Activated gamma-delta T cell treated with anti-CD3 and anti-CD28 coated beads, Interleukin-2, amount 50 U/mL, for 16 hours (primary cell): ENCODE results near the gene GABRR3.

ENCODE experiments used
- DNase-seq: peaks from one replicate; pipeline ENCODE4 v3.0.0-alpha.2; 2020; ENCODE audit warnings: low read depth

GABRR3 gene

DNA sequence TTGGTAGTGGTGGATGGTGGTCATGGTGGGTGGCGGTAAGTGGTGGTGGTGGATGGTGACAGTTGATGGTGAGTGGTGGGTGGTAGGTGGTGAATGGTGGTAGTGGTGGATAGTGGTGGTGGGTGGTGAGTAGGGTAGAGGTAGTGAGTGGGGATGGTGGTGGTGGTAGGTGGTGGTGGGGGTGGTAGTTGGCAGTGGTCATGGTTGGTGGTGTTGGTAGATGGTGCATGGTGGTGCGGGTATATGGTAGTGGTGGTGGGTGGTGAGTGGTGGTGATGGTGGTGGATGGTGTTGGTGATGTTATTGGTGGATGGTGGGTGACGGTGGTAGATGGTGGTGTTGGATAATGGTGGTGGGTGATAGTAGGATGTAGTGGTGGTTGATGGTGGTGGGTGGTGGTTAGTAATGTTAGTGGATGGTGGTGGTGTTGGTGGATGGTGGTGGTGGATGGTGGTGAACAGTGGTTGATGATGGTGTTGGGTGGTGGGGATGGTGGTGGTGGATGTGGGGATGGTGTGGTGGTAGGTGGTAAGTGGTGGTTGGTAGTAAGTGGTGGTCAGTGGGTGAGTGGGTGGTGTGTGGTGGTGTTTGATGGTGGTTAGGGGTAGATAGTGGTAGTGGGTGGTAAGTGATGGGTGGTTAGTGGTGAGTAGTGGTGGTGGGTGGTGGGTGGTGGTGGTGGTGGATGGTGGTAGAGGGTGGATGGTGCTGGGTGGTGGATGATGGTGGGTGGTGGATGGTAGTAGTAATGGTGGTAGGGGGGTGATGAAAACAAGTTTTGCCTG is 46.1 kb downstream of the GABRR3 start:
- DNase-seq = no peak

DNA sequence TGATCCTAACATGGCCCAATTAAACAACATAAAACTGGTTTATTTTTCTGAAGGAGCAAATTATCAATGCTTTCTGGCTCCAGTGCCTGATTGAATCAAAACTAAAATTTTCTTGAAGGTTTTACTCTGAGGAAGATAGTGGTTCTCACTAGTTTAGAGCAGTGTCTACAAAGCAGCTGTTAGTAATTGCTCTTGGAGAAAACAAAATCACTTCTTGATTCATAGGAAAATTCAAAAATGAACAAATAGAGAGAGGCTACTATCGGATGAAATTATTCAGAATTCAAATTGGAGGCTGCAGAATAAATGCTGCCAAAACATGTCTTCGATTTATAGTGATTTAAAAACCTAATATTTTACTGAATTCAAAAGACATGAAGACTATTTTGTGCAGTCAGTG is 47.8 kb downstream of the GABRR3 start:
- no peak for DNase-seq

DNA sequence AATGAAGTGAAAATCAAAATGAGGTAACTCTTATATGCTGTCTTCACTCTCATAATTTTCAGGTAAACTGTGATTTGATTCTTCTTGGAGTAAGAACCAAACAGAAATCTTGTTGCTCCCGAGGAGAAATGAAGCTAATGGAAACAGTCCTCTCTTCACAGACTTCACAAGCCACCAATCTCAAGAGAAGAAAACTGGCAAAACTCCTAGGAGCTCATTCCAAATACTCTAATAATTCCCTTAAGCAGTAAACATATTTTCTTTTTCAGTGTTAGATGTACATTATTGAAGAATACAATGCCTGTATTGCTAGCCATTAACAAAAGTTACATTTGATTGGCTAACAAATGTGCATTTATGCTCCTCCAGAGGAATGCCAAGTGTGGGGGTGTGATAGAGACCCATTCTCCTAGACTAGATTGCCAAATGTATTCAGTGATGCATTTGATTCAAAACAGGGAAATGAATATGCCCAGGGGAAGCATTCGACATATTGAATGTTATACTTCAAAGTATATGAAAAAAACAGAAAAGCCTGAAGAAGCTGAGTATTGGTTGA is 51.1 kb downstream of the GABRR3 start:
- no peak for DNase-seq

DNA sequence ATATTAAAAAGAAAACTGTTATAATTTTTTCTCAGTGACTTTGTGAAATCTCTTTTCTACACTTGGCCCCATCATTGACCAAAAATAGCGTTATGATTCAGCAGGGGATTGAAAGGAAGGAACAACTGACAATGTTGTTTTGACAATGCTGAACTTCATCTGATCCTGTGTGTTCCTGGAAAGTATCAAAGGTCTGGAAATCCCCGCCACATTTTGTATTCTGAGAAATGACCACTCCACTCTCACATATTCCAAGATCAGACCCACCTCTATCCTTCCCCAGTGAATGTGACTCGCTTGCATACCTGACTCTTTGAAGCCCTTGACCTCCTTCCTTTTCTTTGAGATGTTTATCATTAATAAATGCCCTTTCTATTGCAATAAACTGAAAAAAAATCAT is 53.2 kb downstream of the GABRR3 start:
- DNase-seq = no peak

DNA sequence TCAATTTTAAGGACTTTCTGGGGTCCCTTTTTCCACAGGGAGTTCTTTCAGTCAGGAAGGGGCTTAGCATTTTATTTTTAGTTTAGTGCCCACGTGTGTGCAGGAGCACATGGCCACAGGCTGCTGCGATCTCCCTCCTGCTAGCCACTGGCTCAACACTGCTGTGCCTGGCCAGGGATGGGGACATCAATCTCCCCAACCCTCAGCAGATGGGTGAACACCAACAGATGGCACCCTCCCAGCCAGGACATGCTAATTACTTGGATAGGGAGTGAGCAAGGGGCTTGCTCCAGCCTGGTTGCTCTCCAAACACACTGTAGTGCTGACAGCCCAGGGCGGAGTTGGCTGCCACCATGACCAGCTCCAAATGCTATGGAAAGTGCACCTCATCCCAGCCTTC is 55.5 kb downstream of the GABRR3 start:
- no peak for DNase-seq

DNA sequence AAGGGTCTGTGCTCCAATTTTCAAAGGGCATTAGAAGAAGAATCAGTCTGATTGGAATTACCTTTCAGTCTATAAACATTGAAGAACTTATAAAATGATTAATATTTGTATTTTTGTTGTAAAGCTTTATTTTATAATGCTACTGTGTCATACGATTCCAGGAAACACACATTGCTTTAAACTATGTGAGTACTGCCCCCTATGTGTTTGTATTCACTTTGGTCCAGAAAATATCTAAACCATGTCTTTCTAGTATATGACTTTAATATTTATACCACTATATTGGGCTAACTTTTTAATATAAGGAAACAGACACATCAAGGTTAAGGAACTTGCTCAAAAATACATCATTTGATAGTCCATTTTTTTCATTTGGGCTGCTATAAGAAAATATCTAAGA is 59.6 kb downstream of the GABRR3 start:
- DNase-seq = no peak

DNA sequence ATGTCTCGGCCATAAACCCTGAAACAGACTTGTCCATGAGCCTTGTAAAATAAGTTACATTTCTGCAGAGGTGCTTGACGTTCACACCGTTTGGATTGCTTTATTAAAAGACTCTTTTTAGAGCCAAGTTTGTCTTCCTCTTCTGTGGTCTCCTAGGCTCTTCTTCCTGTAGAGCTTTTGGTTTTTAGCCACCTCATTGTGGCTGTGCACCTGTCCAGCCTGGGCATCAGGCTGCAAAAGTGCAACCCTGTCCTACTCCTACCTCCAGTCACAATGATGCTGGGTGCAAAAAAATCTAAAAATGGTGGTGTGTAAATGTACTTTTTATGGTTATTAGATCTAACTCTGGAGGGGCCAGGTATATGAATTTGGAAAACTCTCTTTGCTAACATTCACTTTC is 60.1 kb downstream of the GABRR3 start:
- DNase-seq = no peak

DNA sequence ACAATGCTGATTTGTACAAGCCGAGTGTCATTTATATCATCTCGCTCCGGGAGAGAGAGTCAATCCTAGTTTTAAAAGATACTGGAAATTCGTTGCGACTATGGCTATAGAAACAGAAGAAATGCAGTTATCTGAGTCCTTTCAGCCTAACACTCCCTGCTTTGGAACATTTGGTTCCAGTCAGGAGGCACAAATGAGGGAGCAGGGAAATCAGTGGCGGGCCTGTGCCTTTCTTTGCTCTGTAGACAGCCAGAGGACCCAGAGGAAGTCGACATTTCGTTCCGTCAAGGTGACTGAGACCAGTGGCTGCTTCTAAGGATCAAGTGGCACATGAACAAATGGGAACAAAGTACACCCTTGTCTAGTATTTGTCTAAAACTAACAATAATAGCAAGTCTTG is 62.1 kb downstream of the GABRR3 start:
- DNase-seq = no peak

DNA sequence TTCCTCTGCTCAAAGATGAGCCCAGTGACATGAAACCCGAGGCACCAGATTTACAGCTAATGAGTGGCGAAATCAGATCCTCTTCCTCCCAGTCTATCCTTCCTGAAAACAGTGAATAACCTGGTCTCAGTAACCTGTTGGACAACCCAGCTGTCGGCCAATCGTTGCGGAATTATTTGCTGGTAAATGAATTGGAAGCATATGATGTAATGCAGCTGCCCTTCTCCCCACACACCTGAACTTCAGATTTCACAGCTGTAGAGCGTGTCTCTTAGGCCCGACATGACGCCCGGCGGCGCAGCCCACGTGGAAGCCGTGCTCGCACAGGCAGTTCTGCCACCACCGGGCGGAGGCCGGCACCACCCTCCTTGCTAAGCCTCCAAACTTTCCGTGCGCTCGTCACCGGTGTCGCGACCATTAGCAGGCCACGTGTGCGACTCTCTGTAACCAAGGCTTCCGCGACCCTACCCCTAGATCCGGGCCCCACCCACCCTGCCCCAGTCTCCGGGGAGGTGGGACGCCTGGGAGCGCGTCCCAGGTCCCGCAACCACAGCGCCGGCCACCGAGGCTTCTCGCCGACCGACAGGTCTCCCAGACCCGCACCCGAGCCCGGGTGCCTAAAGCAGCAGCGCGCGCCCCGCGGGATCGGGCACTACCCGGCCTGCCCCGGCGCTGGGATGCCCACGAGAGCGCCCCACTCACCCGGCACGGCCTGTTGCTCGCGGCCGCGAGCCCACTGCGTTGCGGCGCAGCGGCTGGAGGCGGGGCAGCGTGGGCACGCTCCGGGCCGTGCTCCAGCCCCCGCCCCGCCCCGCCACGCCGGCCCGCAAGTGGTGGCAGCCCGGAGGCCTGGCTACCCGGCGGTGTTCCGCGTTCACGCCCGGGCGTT is 63.2 kb downstream of the GABRR3 start, which contains the start of gene RIOX2:
Gene RIOX2 (minus strand): TSS at position 753 of the 889 bp plus-strand sequence. CDS start 4,838 bp downstream, outside the sequence.
- DNase-seq = peak; percentile 63

DNA sequence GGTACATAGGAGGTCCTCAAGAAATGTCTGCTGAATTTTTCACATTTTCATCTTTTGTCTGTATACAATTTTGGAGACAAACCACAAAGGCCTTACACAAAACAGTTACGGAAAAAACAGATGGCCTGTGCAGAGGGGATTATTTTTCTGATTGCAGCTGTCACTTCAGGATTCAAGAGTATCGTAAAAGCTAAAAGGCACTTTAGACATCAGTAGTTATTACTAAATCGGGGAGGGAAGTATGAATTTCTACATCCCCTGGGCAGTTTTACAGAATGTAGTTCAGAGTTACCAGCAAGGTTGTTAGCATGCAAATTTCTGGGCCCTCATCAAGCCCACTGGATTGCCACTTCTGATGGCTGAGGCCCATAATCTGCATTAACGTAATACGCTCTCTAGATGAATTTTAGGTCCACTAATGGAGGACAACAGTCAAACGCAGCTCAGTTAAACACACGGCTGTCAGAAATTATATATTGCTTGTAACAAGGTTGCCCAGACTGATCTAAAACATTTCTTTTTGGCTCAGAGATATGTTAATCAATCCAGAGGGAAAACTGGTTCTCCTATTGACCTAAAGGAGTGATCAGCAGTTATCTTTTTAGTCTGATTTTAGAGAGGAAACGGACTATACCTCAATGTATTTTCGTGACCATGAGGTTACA is 64.0 kb downstream of the GABRR3 start:
- no peak for DNase-seq

DNA sequence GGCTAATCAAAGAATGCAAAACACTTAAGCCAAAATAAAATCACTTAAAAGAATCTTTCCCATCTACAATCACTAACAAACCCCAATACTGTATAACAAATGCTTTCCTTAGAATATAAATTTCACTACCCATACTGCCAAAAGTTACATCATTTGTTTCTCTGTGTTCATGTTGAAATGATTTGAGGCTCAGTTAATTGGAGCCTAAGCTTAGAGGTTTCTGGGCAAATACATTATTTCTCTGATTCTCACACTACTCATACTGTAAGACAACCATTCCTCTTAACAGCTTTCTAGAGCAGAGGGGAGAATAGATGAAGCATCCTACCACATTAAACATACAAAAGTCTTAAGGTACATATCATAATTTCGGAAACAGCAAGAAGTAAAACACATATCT is 65.0 kb downstream of the GABRR3 start:
- DNase-seq = no peak

DNA sequence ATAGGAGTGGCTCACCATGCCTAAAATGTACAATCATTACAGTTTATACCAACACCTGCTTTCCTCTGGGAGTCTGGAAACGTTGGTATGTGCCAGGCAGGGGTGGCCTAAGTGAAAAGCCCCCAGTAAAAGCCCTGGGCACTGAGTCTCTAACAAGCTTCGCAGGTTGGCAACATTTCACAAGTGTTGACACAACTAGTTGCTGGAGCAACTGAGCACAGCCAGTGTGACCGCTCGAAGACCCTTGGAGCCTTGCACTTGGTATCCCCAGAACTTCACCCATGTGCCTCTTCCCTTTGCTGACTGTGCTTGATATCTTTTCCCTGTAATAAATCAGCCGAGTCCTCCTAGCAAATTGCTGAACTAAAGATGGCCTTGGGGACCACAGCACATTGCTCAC is 65.6 kb downstream of the GABRR3 start:
- no peak for DNase-seq

DNA sequence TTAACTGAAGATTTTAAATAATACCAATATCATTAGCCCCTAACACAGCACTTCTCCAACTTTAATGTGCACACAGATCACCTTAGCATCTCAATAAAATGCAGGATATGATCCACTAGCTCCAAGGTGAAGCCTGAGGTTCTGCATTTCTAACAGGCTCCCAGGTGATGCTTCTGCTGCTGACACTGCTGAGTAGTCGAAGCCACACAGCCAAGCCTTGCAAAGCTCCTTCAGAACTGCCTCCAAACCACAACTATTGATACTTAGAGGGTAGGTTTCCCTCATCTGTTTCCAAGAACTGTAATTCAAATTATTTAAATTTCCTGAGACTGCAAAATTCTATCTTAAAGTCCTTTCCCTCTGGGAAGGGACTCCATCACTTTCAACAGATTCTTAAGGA is 66.7 kb downstream of the GABRR3 start:
- no peak for DNase-seq

DNA sequence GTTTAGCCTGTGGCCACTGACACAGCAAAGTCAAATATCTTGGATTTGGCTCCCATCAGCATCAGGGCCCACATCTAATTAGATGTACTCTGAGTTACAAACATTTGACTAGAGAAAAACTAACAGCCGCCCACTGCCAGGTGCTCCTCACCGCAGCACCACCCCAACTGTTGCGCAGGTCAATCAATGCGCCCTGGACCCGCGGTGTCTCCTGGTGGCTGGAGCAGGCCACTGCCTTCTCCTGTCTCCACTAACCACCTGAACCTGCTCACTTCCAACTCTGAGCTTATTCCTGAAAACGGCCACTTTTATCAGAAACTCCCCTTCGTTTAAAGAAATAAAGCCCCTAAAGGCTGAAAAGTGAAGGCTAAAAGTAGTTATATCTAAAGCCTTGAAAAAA is 67.1 kb downstream of the GABRR3 start:
- no peak for DNase-seq

DNA sequence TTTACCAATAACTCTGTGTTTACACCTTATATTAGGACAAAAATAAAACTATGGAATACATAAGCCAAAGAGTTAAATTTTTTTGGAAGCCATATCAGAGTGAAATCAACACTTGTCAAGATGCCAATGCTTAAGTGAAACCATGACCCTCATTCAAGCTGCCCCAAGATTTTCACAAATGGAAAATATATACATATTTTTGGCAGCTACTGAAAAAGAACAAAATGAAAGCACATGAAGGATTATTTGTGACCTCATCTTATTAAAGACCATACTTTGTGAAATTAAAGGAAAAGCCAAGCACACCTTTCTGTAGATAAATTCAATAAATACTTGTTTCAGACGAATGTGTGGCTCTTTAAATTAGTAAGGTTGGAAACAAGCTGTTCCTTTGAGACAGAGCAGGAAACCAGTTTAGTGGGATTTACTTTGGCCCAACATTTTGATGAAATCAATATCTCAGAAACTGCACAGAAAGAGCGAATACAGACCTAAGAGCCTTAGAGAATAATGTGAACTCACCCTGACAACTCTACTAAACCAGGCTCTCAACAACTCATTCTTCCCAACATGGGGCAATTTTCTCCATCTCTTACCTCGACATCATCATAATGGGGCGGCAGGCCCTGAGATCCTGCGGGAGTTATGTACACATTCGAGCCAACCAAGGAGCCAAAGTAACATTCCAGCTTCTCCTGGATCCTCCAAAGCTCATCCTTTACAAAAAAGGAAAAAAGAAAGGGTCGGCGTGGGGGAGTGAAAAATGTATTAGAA is 73.9 kb downstream of the GABRR3 start:
- no peak for DNase-seq

DNA sequence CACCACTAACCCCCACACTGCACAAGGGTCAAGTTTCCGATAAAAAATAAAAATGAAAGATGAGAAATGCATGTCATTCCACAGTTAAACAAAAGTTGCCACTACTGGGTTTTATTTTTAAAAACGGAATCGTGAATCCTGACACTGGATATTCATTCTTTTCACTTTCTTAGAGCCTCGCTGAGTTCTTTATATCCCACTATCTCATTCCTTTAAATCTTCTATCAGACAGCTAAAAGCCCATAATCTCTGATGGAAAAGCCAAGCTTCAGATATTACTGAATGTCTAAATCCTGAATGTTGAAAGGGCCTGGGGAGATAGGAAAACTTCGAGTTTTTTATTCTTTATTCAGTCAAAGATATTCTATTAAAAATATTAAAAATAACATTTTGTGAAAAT is 74.6 kb downstream of the GABRR3 start:
- no peak for DNase-seq

DNA sequence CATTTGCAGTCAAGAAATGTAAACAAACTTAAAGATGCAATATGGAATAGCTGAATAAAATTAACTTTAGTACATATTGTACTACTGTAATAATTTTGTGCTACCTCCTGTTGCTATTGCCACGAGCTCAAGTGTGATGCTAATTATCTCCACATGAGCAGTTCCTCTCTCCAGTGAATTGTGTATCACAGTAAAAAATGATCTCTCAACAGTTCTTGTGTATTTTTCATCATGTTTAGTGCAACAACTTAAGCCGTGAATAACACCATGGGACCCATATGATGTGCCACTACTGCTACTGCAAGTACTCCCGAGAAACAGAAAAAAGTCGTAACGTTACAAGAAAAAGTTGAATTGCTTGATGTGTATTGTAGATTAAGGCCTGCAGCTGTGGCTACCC is 75.2 kb downstream of the GABRR3 start:
- no peak for DNase-seq

DNA sequence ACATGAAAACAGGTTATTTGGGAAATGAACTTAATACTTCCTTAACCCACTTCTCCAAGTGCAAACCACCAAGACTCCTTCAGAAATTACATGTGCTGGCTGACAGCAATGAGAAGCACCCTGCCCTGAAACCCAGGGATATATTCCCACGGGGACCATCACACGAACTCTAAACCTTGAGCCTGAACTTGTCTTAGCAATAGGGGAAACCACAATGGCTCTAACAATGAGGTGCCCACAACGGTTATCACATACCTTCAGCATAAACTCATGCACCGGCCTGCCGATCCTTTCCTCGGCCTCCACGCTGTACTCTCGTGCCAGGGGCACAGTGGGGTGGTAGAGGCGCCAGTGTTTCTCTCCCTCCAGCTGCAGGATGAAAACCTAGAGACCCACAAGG is 76.3 kb downstream of the GABRR3 start:
- no peak for DNase-seq

DNA sequence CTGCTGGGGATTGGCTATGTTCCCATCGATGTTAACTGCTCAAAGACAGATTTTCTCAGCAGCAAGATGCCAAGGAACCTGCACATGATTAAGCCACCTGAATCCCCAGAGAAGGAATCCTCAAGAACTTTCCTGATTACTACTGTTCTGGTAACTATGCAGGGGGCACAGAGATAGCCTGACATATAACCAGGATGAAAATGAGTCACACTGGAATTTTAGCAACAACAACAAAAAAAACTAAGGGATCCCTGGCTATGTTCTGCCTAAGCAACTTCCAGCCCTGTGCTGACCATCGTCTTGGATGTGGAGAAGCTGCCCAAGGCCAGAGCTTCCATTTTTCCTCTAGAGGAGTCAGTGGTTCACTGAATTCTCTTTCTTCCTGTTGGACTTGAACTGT is 76.7 kb downstream of the GABRR3 start:
- DNase-seq = no peak

DNA sequence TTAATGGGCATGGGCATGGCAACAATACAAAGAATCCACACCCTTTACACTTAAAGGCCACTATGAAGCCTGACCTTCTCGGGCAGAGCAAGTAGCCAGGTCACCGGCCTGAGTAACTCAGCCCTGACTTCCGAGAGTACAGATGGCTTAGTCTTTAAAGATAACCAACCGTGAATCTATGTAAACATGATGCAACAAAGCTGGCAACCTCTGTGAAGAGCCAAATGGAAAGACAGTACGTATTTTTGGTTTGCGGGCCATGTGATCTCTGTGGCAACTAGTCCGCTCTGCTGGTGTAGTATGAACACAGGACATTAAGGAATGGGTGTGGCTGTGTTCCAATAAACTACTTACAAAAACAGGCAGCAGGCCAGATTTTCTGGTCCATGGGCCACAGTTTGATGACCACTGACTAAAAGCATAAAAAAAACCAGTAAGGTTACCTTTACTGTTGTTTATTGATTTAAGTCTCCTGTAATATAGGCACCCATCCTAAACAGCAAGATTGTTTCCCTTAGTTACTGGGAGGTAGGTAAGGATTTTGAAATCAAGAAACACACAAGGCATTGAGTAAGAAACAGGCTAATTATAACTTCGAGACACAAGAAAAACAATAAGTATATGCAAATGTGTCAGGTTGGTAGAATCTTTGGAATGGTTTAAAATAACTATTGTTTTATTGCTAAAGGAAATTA is 77.4 kb downstream of the GABRR3 start:
- DNase-seq = no peak

DNA sequence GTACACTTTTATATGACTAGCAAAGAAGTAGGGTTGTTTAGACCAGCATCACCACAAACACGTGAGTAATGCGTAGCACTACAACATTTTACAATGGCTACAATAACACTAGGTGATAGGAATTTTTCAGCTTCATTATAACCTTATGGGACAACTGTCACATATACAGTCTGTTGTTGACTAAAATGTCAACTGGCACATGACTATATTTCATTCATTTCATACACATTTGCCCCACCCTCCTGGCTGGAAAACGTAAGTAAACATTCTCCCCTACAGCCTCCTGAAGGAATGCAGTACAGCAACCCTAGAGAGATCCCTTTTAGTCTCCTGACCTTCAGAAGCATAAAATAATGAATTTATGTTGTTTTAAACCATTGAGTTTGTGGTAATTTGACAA is 79.1 kb downstream of the GABRR3 start:
- DNase-seq = no peak
